Endothelial cell of umbilical vein (primary cell): ENCODE data around the gene HSPA1A. TPM values are rescaled to one million over a fixed set of nuclear protein-coding genes. Genes with fewer than 3 reads are reported as not detected.
A peak's percentile ranks its signal among the peaks of the same experiment; 100 is the strongest.
"Not testable (repeated sequence)": the region's sequence is repeated elsewhere in the genome, so short reads cannot be mapped to it uniquely, and the experiment has no call there.

Experiments
- BruUV-seq: library from RNA; stranded (reverse); fragments of 400-500 nt; replicated peaks from 2 replicates; lab custom pipeline; 2021; lab: Mats Ljungman, UMichigan
- CTCF ChIA-PET: fragments of 300-600, 350-600 bp; sonication (Branson Sonifier 250); formaldehyde crosslinking; loops from one replicate; lab custom pipeline; 2021; ENCODE audit warnings: antibody characterized with exemption, inconsistent platforms; lab: Charles Lee
- POLR2A ChIA-PET: fragments of 300-600, 350-600 bp; sonication (Branson Sonifier 250); formaldehyde crosslinking; loops from one replicate; lab custom pipeline; 2021; ENCODE audit warnings: antibody characterized with exemption, inconsistent platforms; lab: Charles Lee
- DNase-seq: peaks from one replicate; pipeline ENCODE4 v3.0.0-alpha.2; 2011; ENCODE audit warnings: low read depth, low spot score
- FAIRE-seq: peaks from 2 replicates; lab custom pipeline; 2011; peaks lifted over from hg19 to GRCh38; lab: Jason Lieb, UNC
- H2AFZ ChIP-seq: 2 replicates; pipeline ENCODE4 v1.6.0; 2012; ENCODE audit warnings: low read depth, low read length, control low read depth, inconsistent platforms
- H3K27ac ChIP-seq: 2 replicates; pipeline ENCODE4 v1.5.1; 2011; ENCODE audit warnings: low read depth, mild to moderate bottlenecking, control low read depth, low read length, moderate library complexity; ENCODE audit not compliant: insufficient read depth
- H3K27me3 ChIP-seq, 2 experiments: 2 replicates each; pipeline versions ENCODE4 v1.6.0 to v1.6.1; 2011; ENCODE audit warnings: low read length in 2 of 2, mixed read lengths in 1 of 2; ENCODE audit not compliant: control insufficient read depth in 2 of 2, insufficient read depth in 2 of 2
- H3K36me3 ChIP-seq, 2 experiments: 2 replicates in 1 of 2; 3 replicates in 1 of 2; pipeline ENCODE4 v1.5.1; 2011; ENCODE audit warnings: low read length in 2 of 2, mild to moderate bottlenecking in 1 of 2, moderate library complexity in 1 of 2; ENCODE audit not compliant: control insufficient read depth in 2 of 2, insufficient read depth in 2 of 2; ENCODE audit errors: extremely low read depth in 1 of 2
- H3K4me1 ChIP-seq: 3 replicates; pipeline ENCODE4 v1.5.1; 2011; ENCODE audit warnings: mild to moderate bottlenecking, low read length; ENCODE audit not compliant: control insufficient read depth, insufficient read depth; ENCODE audit errors: extremely low read depth
- H3K4me2 ChIP-seq: 2 replicates; pipeline ENCODE4 v1.6.1; 2011; ENCODE audit warnings: low read length, control low read depth, mixed read lengths; ENCODE audit not compliant: insufficient read depth
- H3K4me3 ChIP-seq, 3 experiments: fragments of 200-600 bp in 1 of 3; sonication (generic), shearing (Covaris generic) in 1 of 3; replicated peaks in 1 of 3; 2 replicates each; pipeline ENCODE4 v1.5.1; 2011 to 2016; ENCODE audit warnings: control low read depth in 3 of 3, low read length in 3 of 3, mild to moderate bottlenecking in 2 of 3, inconsistent platforms in 1 of 3, low read depth in 1 of 3, moderate library complexity in 1 of 3; ENCODE audit not compliant: insufficient read depth in 1 of 3
- H3K79me2 ChIP-seq: 2 replicates; pipeline ENCODE4 v1.6.0; 2012; ENCODE audit warnings: low read length, inconsistent platforms; ENCODE audit not compliant: control insufficient read depth, insufficient read depth
- H3K9ac ChIP-seq: replicated peaks from 2 replicates; pipeline ENCODE3; 2011; ENCODE audit warnings: low read length, control low read depth; ENCODE audit not compliant: insufficient read depth; ENCODE audit errors: extremely low read depth
- H3K9me1 ChIP-seq: replicated peaks from 3 replicates; pipeline ENCODE4 v1.6.0; 2011; ENCODE audit warnings: mild to moderate bottlenecking, low read length; ENCODE audit not compliant: control insufficient read depth, insufficient read depth; ENCODE audit errors: extremely low read depth
- H3K9me3 ChIP-seq: replicated peaks from 2 replicates; pipeline ENCODE4 v1.5.1; 2012; ENCODE audit warnings: low read length, inconsistent platforms; ENCODE audit not compliant: control insufficient read depth, insufficient read depth
- H4K20me1 ChIP-seq: replicated peaks from 2 replicates; pipeline ENCODE3; 2011; ENCODE audit warnings: mild to moderate bottlenecking, low read length; ENCODE audit not compliant: control insufficient read depth, insufficient read depth; ENCODE audit errors: extremely low read depth
- CTCF ChIP-seq, 2 donors: IDR thresholded peaks; 1 replicate in 1 of 2; 2 replicates in 1 of 2; pipeline ENCODE4 v1.5.1; 2011; ENCODE audit warnings: low read length in 2 of 2, mild to moderate bottlenecking in 2 of 2, moderate library complexity in 2 of 2, control low read depth in 1 of 2, inconsistent platforms in 1 of 2, low read depth in 1 of 2; ENCODE audit not compliant: insufficient read depth in 1 of 2; ENCODE audit errors: extremely low read depth in 1 of 2
- EZH2 ChIP-seq: IDR thresholded peaks from 2 replicates; pipeline ENCODE4 v1.6.1; 2012; ENCODE audit warnings: borderline replicate concordance, low read depth, mild to moderate bottlenecking, moderate library complexity, low read length, inconsistent platforms; ENCODE audit not compliant: severe bottlenecking
- FOS ChIP-seq: IDR thresholded peaks from 2 replicates; pipeline ENCODE4 v1.6.1; 2011; ENCODE audit warnings: mild to moderate bottlenecking, low read length, moderate library complexity, borderline replicate concordance; ENCODE audit not compliant: insufficient read depth
- GATA2 ChIP-seq: IDR thresholded peaks from 2 replicates; pipeline ENCODE4 v1.7.0; 2011; ENCODE audit warnings: low read depth, mild to moderate bottlenecking, moderate library complexity, mixed read lengths, low read length; ENCODE audit not compliant: insufficient read length, insufficient read depth
- JUN ChIP-seq: IDR thresholded peaks from 2 replicates; pipeline ENCODE4 v1.6.1; 2011; ENCODE audit warnings: borderline replicate concordance, low read depth; ENCODE audit not compliant: insufficient read length, insufficient read depth
- MAX ChIP-seq: IDR thresholded peaks from 2 replicates; pipeline ENCODE4 v1.6.1; 2011; ENCODE audit not compliant: insufficient read depth, insufficient read length
- MYC ChIP-seq: IDR thresholded peaks from one replicate; pipeline ENCODE4 v1.6.1; 2011; ENCODE audit warnings: mild to moderate bottlenecking, low read depth, low read length
- POLR2A ChIP-seq: IDR thresholded peaks from 2 replicates; pipeline ENCODE4 v1.6.1; 2012; ENCODE audit warnings: low read depth, mild to moderate bottlenecking, control low read depth, low read length
- POLR2AphosphoS5 ChIP-seq: IDR thresholded peaks from 2 replicates; pipeline ENCODE4 v1.6.1; 2012; ENCODE audit warnings: low read depth, mild to moderate bottlenecking, control low read depth, low read length, moderate library complexity; ENCODE audit not compliant: insufficient read depth
- dilution Hi-C: fragments of 300-500 bp; cut with MboI; formaldehyde crosslinking; loops from one replicate; pipeline ENCODE4 v1.15.0; 2019; ENCODE audit warnings: low sequenced_read_pairs; ENCODE audit not compliant: extremely low pct_ligation_motif_present
- intact Hi-C: fragments of 100-400 bp; cut with micrococcal nuclease; formaldehyde crosslinking; loops from one replicate; pipeline ENCODE4 v1.10.0; 2022
- polyA plus RNA-seq, 4 experiments: library from polyadenylated mRNA; depleted of rRNA in 3 of 4; stranded (reverse) in 3 of 4; unstranded in 1 of 4; fragments of >200 nt; gene quantifications; 2 replicates each; pipeline versions ENCODE4 v1.2.1 to v1.2.3, GENCODE V29; 2011 to 2012; ENCODE audit warnings: missing spikeins in 1 of 4
- total RNA-seq: library from RNA; stranded (reverse); gene quantifications from 2 replicates; pipeline ENCODE4 v1.2.3, GENCODE V29; 2021

The HSPA1A gene
- total and polyA plus RNA-seq, 2 donors (not counting 3 experiments of a cell fraction or from before 2014, with no cell fraction given): 56.0 to 58.3 TPM

- no TSS peak for BruUV-seq
- Histone ChIP-seq H3K36me3 (peaks cover 0 to 7% of the 10 kb centered on the region in 2 experiments), H3K9ac (no peak overlapping the region), H4K20me1 (no peaks in the 10 kb centered on the region), H3K27ac (peak overlapping the region; percentile 23), H3K4me1 (peaks cover 15% of the 10 kb centered on the region), H3K79me2 (peaks cover 21% of the 10 kb centered on the region), H3K4me2 (no peak overlapping the region), H3K4me3 (no peak overlapping the region), H3K9me1 (no peaks in the 10 kb centered on the region), H2AFZ (no peak overlapping the region), H3K27me3 (no peaks in the 10 kb centered on the region), H3K9me3 (no peaks in the 10 kb centered on the region)
- TF ChIP-seq FOS (no peak), POLR2A (no peak), CTCF (IDR thresholded peaks at IDR 0.05; ENCODE audit: extremely low read depth in 1 of 2, insufficient read depth in 1 of 2, low read depth in 1 of 2, low read length in 2 of 2) (no peak), GATA2 (no peak), MYC (no peak), POLR2AphosphoS5 (no peak), JUN (no peak), MAX (no peak), EZH2 (no peak)
- ChIA-PET CTCF (interaction anchor here (2.6 to 4.8 kb wide), 3 partner anchors 14 to 39 kb away, joined by 19 to 61 read pairs (median 30); partner anchors contain the start of gene LSM2), POLR2A (no interaction called here)
- DNase-seq (no peak), FAIRE-seq (peak; percentile 12)
- dilution Hi-C loops (no loop called here), intact Hi-C loops (no loop called here)
Observed at GRCh38 chr6:31792761-31793171, 22.6 kb upstream of the HSPA1A start.

GRCh38 chr6:31793927-31794245 is 21.5 kb upstream of the HSPA1A start:
- H4K20me1 ChIP-seq, H3K27me3 ChIP-seq, dilution Hi-C loops, H3K9me3 ChIP-seq, FAIRE-seq, H3K27ac ChIP-seq, H2AFZ ChIP-seq, DNase-seq, BruUV-seq, H3K36me3 ChIP-seq, H3K9me1 ChIP-seq: not testable (repeated sequence)
- POLR2A ChIA-PET: interaction anchor here (0.6 kb wide), 1 partner anchor 56 kb away, joined by 7 read pairs; no protein-coding TSS in a partner anchor
- peak overlapping the region; percentile 95 for H3K9ac ChIP-seq
- intact Hi-C loops: loop anchor here (2.0 kb wide), 3 partner anchors 21 to 55 kb away; partner anchors contain the start of genes HSPA1A and HSPA1L
- H3K4me3 ChIP-seq: peak overlapping the region in 1 of 3 experiments; percentile 71
- H3K4me2 ChIP-seq: peak overlapping the region; percentile 82
- peaks cover 15% of the 10 kb centered on the region for H3K4me1 ChIP-seq
- peaks cover 21% of the 10 kb centered on the region for H3K79me2 ChIP-seq
- CTCF ChIA-PET: interaction anchor here (3.0 to 4.8 kb wide), 2 partner anchors 21 to 36 kb away, joined by 14 to 61 read pairs; no protein-coding TSS in a partner anchor
